Muscle layer of colon (tissue), 2 donors: Measurements from ENCODE around the gene HORMAD2.

ENCODE experiments used
- H3K27ac ChIP-seq: one replicate; pipeline ENCODE4 v1.7.0; 2013; ENCODE audit warnings: low read depth, mild to moderate bottlenecking, low read length, moderate library complexity
- H3K27me3 ChIP-seq, 2 donors: one replicate each; pipeline ENCODE4 v1.7.0; 2013; ENCODE audit warnings: low read length in 2 of 2, mild to moderate bottlenecking in 2 of 2; ENCODE audit not compliant: insufficient read depth in 2 of 2, control insufficient read depth in 1 of 2
- H3K36me3 ChIP-seq: one replicate; pipeline ENCODE4 v1.7.0; 2013; ENCODE audit warnings: mild to moderate bottlenecking, low read length; ENCODE audit not compliant: insufficient read depth
- H3K4me1 ChIP-seq: one replicate; pipeline ENCODE4 v1.7.0; 2013; ENCODE audit warnings: mild to moderate bottlenecking, low read length; ENCODE audit not compliant: insufficient read depth
- H3K4me3 ChIP-seq, 2 donors: one replicate each; pipeline ENCODE4 v1.7.0; 2013; ENCODE audit warnings: low read length in 2 of 2, low read depth in 1 of 2, mild to moderate bottlenecking in 1 of 2, moderate library complexity in 1 of 2
- H3K9ac ChIP-seq: one replicate; pipeline ENCODE4 v1.7.0; 2013; ENCODE audit warnings: low read length
- H3K9me3 ChIP-seq: one replicate; pipeline ENCODE4 v1.7.0; 2013; ENCODE audit warnings: mild to moderate bottlenecking, low read length
- donor health status: abdominal sarcoma.
- donor health status: Adenocarcinoma of cecum.

Gene HORMAD2

GRCh38 chr22:30044369-30044768, 35.9 kb upstream of the HORMAD2 start:
- H3K4me1 ChIP-seq: no peaks in the 10 kb centered on the region
- H3K27me3 ChIP-seq: no peaks in the 10 kb centered on the region
- no peak overlapping the region for H3K4me3 ChIP-seq
- H3K36me3 ChIP-seq: no peaks in the 10 kb centered on the region
- no peaks in the 10 kb centered on the region for H3K9me3 ChIP-seq
- no peak overlapping the region for H3K9ac ChIP-seq
- H3K27ac ChIP-seq: no peak overlapping the region

GRCh38 chr22:30044881-30045493, 35.3 kb upstream of the HORMAD2 start:
- Histone ChIP-seq H3K4me1 (no peaks in the 10 kb centered on the region), H3K9me3 (no peaks in the 10 kb centered on the region), H3K27ac (no peak overlapping the region), H3K4me3 (no peak overlapping the region), H3K36me3 (no peaks in the 10 kb centered on the region), H3K27me3 (no peaks in the 10 kb centered on the region), H3K9ac (no peak overlapping the region)

- Histone ChIP-seq H3K9me3 (no peaks in the 10 kb centered on the region), H3K27ac (no peak overlapping the region), H3K4me3 (no peak overlapping the region), H3K4me1 (no peaks in the 10 kb centered on the region), H3K27me3 (no peaks in the 10 kb centered on the region), H3K36me3 (no peaks in the 10 kb centered on the region), H3K9ac (no peak overlapping the region)
Observed at GRCh38 chr22:30045494-30045887, 34.8 kb upstream of the HORMAD2 start.

- H3K4me1 ChIP-seq: no peaks in the 10 kb centered on the region
- H3K9ac ChIP-seq: no peak overlapping the region
- no peaks in the 10 kb centered on the region for H3K9me3 ChIP-seq
- no peaks in the 10 kb centered on the region for H3K36me3 ChIP-seq
- H3K27me3 ChIP-seq: no peaks in the 10 kb centered on the region
- H3K27ac ChIP-seq: no peak overlapping the region
- no peak overlapping the region for H3K4me3 ChIP-seq
Observed at GRCh38 chr22:30045901-30046715, 34.2 kb upstream of the HORMAD2 start.

GRCh38 chr22:30046716-30047363, 33.4 kb upstream of the HORMAD2 start:
- Histone ChIP-seq H3K4me1 (no peaks in the 10 kb centered on the region), H3K4me3 (no peak overlapping the region), H3K27ac (no peak overlapping the region), H3K9ac (no peak overlapping the region), H3K27me3 (no peaks in the 10 kb centered on the region), H3K36me3 (no peaks in the 10 kb centered on the region), H3K9me3 (no peaks in the 10 kb centered on the region)

GRCh38 chr22:30047364-30047738, 32.9 kb upstream of the HORMAD2 start:
- Histone ChIP-seq H3K4me1 (no peaks in the 10 kb centered on the region), H3K27me3 (no peaks in the 10 kb centered on the region), H3K9ac (no peak overlapping the region), H3K9me3 (no peaks in the 10 kb centered on the region), H3K27ac (no peak overlapping the region), H3K36me3 (no peaks in the 10 kb centered on the region), H3K4me3 (no peak overlapping the region)

GRCh38 chr22:30048681-30049080, 31.6 kb upstream of the HORMAD2 start:
- Histone ChIP-seq H3K9ac (no peak overlapping the region), H3K27ac (no peak overlapping the region), H3K4me3 (no peak overlapping the region), H3K9me3 (no peaks in the 10 kb centered on the region), H3K4me1 (no peaks in the 10 kb centered on the region), H3K36me3 (no peaks in the 10 kb centered on the region), H3K27me3 (no peaks in the 10 kb centered on the region)

- Histone ChIP-seq H3K9ac (no peak overlapping the region), H3K27ac (no peak overlapping the region), H3K4me1 (no peaks in the 10 kb centered on the region), H3K9me3 (no peaks in the 10 kb centered on the region), H3K27me3 (no peaks in the 10 kb centered on the region), H3K4me3 (no peak overlapping the region), H3K36me3 (no peaks in the 10 kb centered on the region)
Observed at GRCh38 chr22:30054067-30054763, 26.0 kb upstream of the HORMAD2 start.

- H3K36me3 ChIP-seq: no peaks in the 10 kb centered on the region
- no peaks in the 10 kb centered on the region for H3K27me3 ChIP-seq
- H3K9me3 ChIP-seq: no peaks in the 10 kb centered on the region
- H3K9ac ChIP-seq: no peak overlapping the region
- no peaks in the 10 kb centered on the region for H3K4me1 ChIP-seq
- no peak overlapping the region for H3K4me3 ChIP-seq
- H3K27ac ChIP-seq: no peak overlapping the region
Observed at GRCh38 chr22:30054764-30055069, 25.5 kb upstream of the HORMAD2 start.

GRCh38 chr22:30056015-30056414, 24.2 kb upstream of the HORMAD2 start:
- no peaks in the 10 kb centered on the region for H3K4me1 ChIP-seq
- H3K9me3 ChIP-seq: no peaks in the 10 kb centered on the region
- H3K36me3 ChIP-seq: no peaks in the 10 kb centered on the region
- no peak overlapping the region for H3K27ac ChIP-seq
- H3K4me3 ChIP-seq: no peak overlapping the region
- H3K27me3 ChIP-seq: no peaks in the 10 kb centered on the region
- H3K9ac ChIP-seq: no peak overlapping the region

GRCh38 chr22:30057375-30057774, 22.9 kb upstream of the HORMAD2 start:
- Histone ChIP-seq H3K27me3 (no peaks in the 10 kb centered on the region), H3K36me3 (no peaks in the 10 kb centered on the region), H3K9ac (no peak overlapping the region), H3K4me1 (no peaks in the 10 kb centered on the region), H3K4me3 (no peak overlapping the region), H3K9me3 (no peaks in the 10 kb centered on the region), H3K27ac (no peak overlapping the region)
